PC-3 (cell line): Measurements from ENCODE around the gene RGS9.

ENCODE experiments used
- EZH2 ChIP-seq: fragments of 300-600 bp; sonication (generic); IDR thresholded peaks from one replicate; pipeline ENCODE4 v1.6.1; 2017; ENCODE audit warnings: antibody characterized with exemption, mild to moderate bottlenecking, low read length; ENCODE audit not compliant: unreplicated experiment
- TF ChIP-seq, protein P1 (sequence below): fragments of 300-600 bp; sonication (generic); conservative IDR thresholded peaks from 2 replicates; pipeline ENCODE4 v1.5.1; 2017; ENCODE audit warnings: antibody characterized with exemption, low read depth, mild to moderate bottlenecking, low read length

GRCh38 chr17:65147955-65148354, 10.8 kb downstream of the RGS9 start:
- TF ChIP-seq, protein P1, sequence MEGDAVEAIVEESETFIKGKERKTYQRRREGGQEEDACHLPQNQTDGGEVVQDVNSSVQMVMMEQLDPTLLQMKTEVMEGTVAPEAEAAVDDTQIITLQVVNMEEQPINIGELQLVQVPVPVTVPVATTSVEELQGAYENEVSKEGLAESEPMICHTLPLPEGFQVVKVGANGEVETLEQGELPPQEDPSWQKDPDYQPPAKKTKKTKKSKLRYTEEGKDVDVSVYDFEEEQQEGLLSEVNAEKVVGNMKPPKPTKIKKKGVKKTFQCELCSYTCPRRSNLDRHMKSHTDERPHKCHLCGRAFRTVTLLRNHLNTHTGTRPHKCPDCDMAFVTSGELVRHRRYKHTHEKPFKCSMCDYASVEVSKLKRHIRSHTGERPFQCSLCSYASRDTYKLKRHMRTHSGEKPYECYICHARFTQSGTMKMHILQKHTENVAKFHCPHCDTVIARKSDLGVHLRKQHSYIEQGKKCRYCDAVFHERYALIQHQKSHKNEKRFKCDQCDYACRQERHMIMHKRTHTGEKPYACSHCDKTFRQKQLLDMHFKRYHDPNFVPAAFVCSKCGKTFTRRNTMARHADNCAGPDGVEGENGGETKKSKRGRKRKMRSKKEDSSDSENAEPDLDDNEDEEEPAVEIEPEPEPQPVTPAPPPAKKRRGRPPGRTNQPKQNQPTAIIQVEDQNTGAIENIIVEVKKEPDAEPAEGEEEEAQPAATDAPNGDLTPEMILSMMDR, result no peak
- TF ChIP-seq EZH2, result no peak
